Mesenchymal stem cell (in vitro differentiated cells and primary cell): ENCODE results near the gene RBMXL2.

Source experiments
- DNase-seq: peaks from one replicate; pipeline ENCODE4 v3.0.0-alpha.2; 2013
- H2AFZ ChIP-seq: one replicate; pipeline ENCODE4 v1.6.1; 2013; ENCODE audit warnings: low read depth, mild to moderate bottlenecking, control low read depth, inconsistent platforms, low read length, moderate library complexity
- H2AK5ac ChIP-seq: 2 replicates; pipeline ENCODE4 v1.6.1; 2013; ENCODE audit warnings: low read length, moderate library complexity, mild to moderate bottlenecking, inconsistent platforms; ENCODE audit not compliant: severe bottlenecking
- H2BK120ac ChIP-seq: one replicate; pipeline ENCODE4 v1.6.1; 2013; ENCODE audit warnings: low read depth, mild to moderate bottlenecking, inconsistent platforms, low read length, moderate library complexity
- H2BK12ac ChIP-seq, 2 experiments: one replicate each; pipeline ENCODE4 v1.6.1; 2013; ENCODE audit warnings: inconsistent platforms in 2 of 2, low read length in 2 of 2, mild to moderate bottlenecking in 2 of 2, moderate library complexity in 2 of 2, control low read depth in 1 of 2
- H2BK15ac ChIP-seq: one replicate; pipeline ENCODE4 v1.6.1; 2013; ENCODE audit warnings: mild to moderate bottlenecking, low read depth, inconsistent platforms; ENCODE audit not compliant: poor library complexity, severe bottlenecking
- H2BK5ac ChIP-seq: 2 replicates; pipeline ENCODE4 v1.6.1; 2013; ENCODE audit warnings: low read depth, mild to moderate bottlenecking, low read length, control low read depth, inconsistent platforms; ENCODE audit not compliant: poor library complexity, severe bottlenecking
- H3K14ac ChIP-seq, 2 experiments: one replicate each; pipeline ENCODE4 v1.6.1; 2013; ENCODE audit warnings: inconsistent platforms in 2 of 2, low read length in 2 of 2, control low read depth in 1 of 2, mild to moderate bottlenecking in 1 of 2, moderate library complexity in 1 of 2
- H3K18ac ChIP-seq, 2 experiments: one replicate each; pipeline ENCODE4 v1.6.1; 2013; ENCODE audit warnings: inconsistent platforms in 2 of 2, low read length in 2 of 2, control low read depth in 1 of 2, low read depth in 1 of 2, mild to moderate bottlenecking in 1 of 2
- H3K23ac ChIP-seq, 2 experiments: one replicate each; pipeline ENCODE4 v1.6.1; 2013; ENCODE audit warnings: inconsistent platforms in 2 of 2, low read length in 2 of 2, mild to moderate bottlenecking in 2 of 2, moderate library complexity in 2 of 2, control low read depth in 1 of 2
- H3K27ac ChIP-seq: 2 replicates; pipeline ENCODE4 v1.5.1; 2013; ENCODE audit warnings: mild to moderate bottlenecking, moderate library complexity, low read length, control low read depth, inconsistent platforms; ENCODE audit not compliant: poor library complexity, severe bottlenecking
- H3K27me3 ChIP-seq, 2 experiments: 2 replicates each; pipeline versions ENCODE4 v1.6.1 to v1.7.0; 2013; ENCODE audit warnings: low read length in 2 of 2, mild to moderate bottlenecking in 2 of 2, moderate library complexity in 2 of 2, control low read depth in 1 of 2, inconsistent platforms in 1 of 2; ENCODE audit not compliant: control insufficient read depth in 1 of 2, insufficient read depth in 1 of 2
- H3K36me3 ChIP-seq, 2 experiments: 2 replicates each; pipeline versions ENCODE4 v1.6.1 to v1.7.0; 2013; ENCODE audit warnings: low read length in 2 of 2, control low read depth in 1 of 2, inconsistent platforms in 1 of 2, low read depth in 1 of 2, mild to moderate bottlenecking in 1 of 2; ENCODE audit not compliant: insufficient read depth in 2 of 2, control insufficient read depth in 1 of 2
- H3K4ac ChIP-seq, 2 experiments: one replicate each; pipeline ENCODE4 v1.6.1; 2013; ENCODE audit warnings: inconsistent platforms in 2 of 2, low read length in 2 of 2, mild to moderate bottlenecking in 2 of 2, moderate library complexity in 2 of 2, control low read depth in 1 of 2, low read depth in 1 of 2
- H3K4me1 ChIP-seq: 2 replicates; pipeline ENCODE4 v1.6.1; 2013; ENCODE audit warnings: low read depth, low read length, control low read depth; ENCODE audit not compliant: control insufficient read depth, insufficient read depth
- H3K4me2 ChIP-seq: 2 replicates; pipeline ENCODE4 v1.6.1; 2013; ENCODE audit warnings: low read length, mild to moderate bottlenecking, inconsistent platforms; ENCODE audit not compliant: poor library complexity, severe bottlenecking
- H3K4me3 ChIP-seq, 2 experiments: 2 replicates each; pipeline versions ENCODE4 v1.5.1 to v1.7.0; 2013; ENCODE audit warnings: low read length in 2 of 2, mild to moderate bottlenecking in 2 of 2, control low read depth in 1 of 2, low read depth in 1 of 2; ENCODE audit not compliant: insufficient read depth in 1 of 2
- H3K79me1 ChIP-seq: replicated peaks from 2 replicates; pipeline ENCODE4 v1.6.1; 2013; ENCODE audit warnings: mild to moderate bottlenecking, control low read depth, low read length, inconsistent platforms; ENCODE audit not compliant: poor library complexity, severe bottlenecking
- H3K9ac ChIP-seq: 2 replicates; pipeline ENCODE4 v1.7.0; 2013; ENCODE audit warnings: mild to moderate bottlenecking, low read length, moderate library complexity
- H3K9me3 ChIP-seq: 2 replicates; pipeline ENCODE4 v1.7.0; 2013; ENCODE audit warnings: mild to moderate bottlenecking, low read length; ENCODE audit not compliant: control insufficient read depth
- H4K8ac ChIP-seq: one replicate; pipeline ENCODE4 v1.6.1; 2013; ENCODE audit warnings: inconsistent platforms, mild to moderate bottlenecking, low read length, moderate library complexity
- H4K91ac ChIP-seq: one replicate; pipeline ENCODE4 v1.6.1; 2013; ENCODE audit warnings: mild to moderate bottlenecking, low read length, inconsistent platforms
- WGBS: methylation state at CpG from one replicate; pipeline ENCODE4 v1.1.7; 2013; ENCODE audit warnings: mixed read lengths; 5-methylcytosine and 5-hydroxymethylcytosine counted together

The RBMXL2 gene

DNA sequence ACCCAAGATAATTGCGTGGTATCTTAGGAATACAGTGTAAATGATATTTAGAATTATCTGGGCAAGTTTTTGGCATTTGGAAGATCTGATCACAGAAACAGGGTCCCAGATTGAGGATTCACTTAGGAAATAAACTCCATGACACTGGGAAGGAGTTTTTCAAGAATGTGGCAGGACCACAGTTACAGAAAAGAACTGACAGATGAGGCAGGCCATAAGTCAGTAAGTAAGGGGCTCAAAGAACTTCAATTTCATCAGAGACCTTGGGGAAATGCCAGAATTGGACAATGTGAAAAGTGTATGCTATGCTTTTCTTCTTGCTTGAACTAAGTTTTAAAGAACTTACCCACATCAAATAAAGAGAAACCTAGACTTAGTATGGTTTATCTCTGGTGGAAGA is 49.3 kb downstream of the RBMXL2 start:
- Histone ChIP-seq H3K23ac (no peak overlapping the region), H3K4me3 (no peak overlapping the region), H2BK15ac (no peak overlapping the region), H4K91ac (no peak overlapping the region), H3K9ac (no peak overlapping the region), H4K8ac (no peak overlapping the region), H2BK5ac (no peak overlapping the region), H3K18ac (no peak overlapping the region), H3K27me3 (no peaks in the 10 kb centered on the region), H3K4ac (no peak overlapping the region), H3K4me1 (no peaks in the 10 kb centered on the region), H3K79me1 (no peaks in the 10 kb centered on the region), H3K9me3 (no peaks in the 10 kb centered on the region), H3K14ac (no peak overlapping the region), H3K27ac (no peak overlapping the region), H3K4me2 (no peak overlapping the region), H2BK120ac (no peak overlapping the region), H3K36me3 (no peaks in the 10 kb centered on the region), H2AFZ (no peak overlapping the region), H2BK12ac (no peak overlapping the region), H2AK5ac (no peak overlapping the region)
- DNase-seq: no peak
- 78% methylated on average over 1 of the region's 1 CpG for WGBS
